Occipital lobe (tissue), 1 donor: ENCODE results near the gene BLNK. TPM values are rescaled to one million over a fixed set of nuclear protein-coding genes. Genes with fewer than 3 reads are reported as not detected.

Experiments
- total RNA-seq: library from RNA; depleted of rRNA; stranded (reverse); fragments of >200 nt; gene quantifications from one replicate; pipeline ENCODE4 v1.2.3, GENCODE V29; 2014

The BLNK gene
- total RNA-seq, 1 donor from 2014 or later = 0.78 TPM

Other genes with a start within 250 kb of the BLNK start
- 19.0 TPM for gene CCNJ, start 228.0 kb downstream of the BLNK start, total RNA-seq
- 56.0 TPM for gene ZNF518A, start 141.3 kb downstream of the BLNK start, total RNA-seq
- gene DNTT, start 32.9 kb upstream of the BLNK start, total RNA-seq = not detected
- not detected for gene OPALIN, start 87.4 kb upstream of the BLNK start, total RNA-seq
- gene TLL2, start 242.4 kb upstream of the BLNK start, total RNA-seq = 0.78 TPM